HCT116 (cell line): ENCODE data around the gene PXDN.

ENCODE experiments used
- CBX3 ChIP-seq: IDR thresholded peaks from 2 replicates; pipeline ENCODE4 v1.6.1; 2012; ENCODE audit warnings: low read depth
- CEBPB ChIP-seq: IDR thresholded peaks from 2 replicates; pipeline ENCODE4 v1.6.1; 2012; ENCODE audit warnings: low read depth
- CTCF ChIP-seq, 3 experiments: fragments of 200-600 bp in 1 of 3; sonication (generic) in 1 of 3; IDR thresholded peaks in 2 of 3; conservative IDR thresholded peaks in 1 of 3; 2 replicates each; pipeline ENCODE4 v1.5.1; 2012 to 2017; ENCODE audit warnings: low read depth in 2 of 3, low read length in 2 of 3, antibody characterized with exemption in 1 of 3, borderline replicate concordance in 1 of 3, control low read depth in 1 of 3, mild to moderate bottlenecking in 1 of 3, mixed read lengths in 1 of 3, mixed run types in 1 of 3, moderate library complexity in 1 of 3; ENCODE audit not compliant: insufficient read depth in 1 of 3
- EGR1 ChIP-seq: IDR thresholded peaks from 2 replicates; pipeline ENCODE4 v1.6.1; 2012; ENCODE audit warnings: low read depth
- ELF1 ChIP-seq: IDR thresholded peaks from 2 replicates; pipeline ENCODE4 v1.6.1; 2012; ENCODE audit warnings: low read depth, borderline replicate concordance
- EZH2 ChIP-seq: fragments of 200-600 bp; sonication (generic); IDR thresholded peaks from 2 replicates; pipeline ENCODE4 v1.6.1; 2017; ENCODE audit warnings: antibody characterized with exemption, mixed run types
- FOSL1 ChIP-seq: IDR thresholded peaks from 2 replicates; pipeline ENCODE4 v1.6.1; 2012; ENCODE audit warnings: low read depth
- MAX ChIP-seq: IDR thresholded peaks from 2 replicates; pipeline ENCODE4 v1.6.1; 2012
- POLR2A ChIP-seq: IDR thresholded peaks from 2 replicates; pipeline ENCODE4 v1.7.0; 2011; ENCODE audit warnings: borderline replicate concordance; ENCODE audit not compliant: insufficient read depth, insufficient read length; ENCODE audit errors: extremely low read depth
- POLR2AphosphoS5 ChIP-seq: IDR thresholded peaks from 2 replicates; pipeline ENCODE4 v1.6.1; 2011; ENCODE audit warnings: mild to moderate bottlenecking, low read depth, low read length, moderate library complexity
- RAD21 ChIP-seq: IDR thresholded peaks from 2 replicates; pipeline ENCODE4 v1.6.1; 2012; ENCODE audit warnings: low read depth, mild to moderate bottlenecking
- REST ChIP-seq: IDR thresholded peaks from 2 replicates; pipeline ENCODE4 v1.6.1; 2012; ENCODE audit warnings: low read depth
- SRF ChIP-seq: IDR thresholded peaks from 2 replicates; pipeline ENCODE4 v1.6.1; 2012; ENCODE audit warnings: low read depth

GRCh38 chr2:1709335-1709605 is 35.0 kb downstream of the PXDN start:
- TF ChIP-seq EGR1 (no peak), RAD21 (no peak), SRF (no peak), POLR2A (no peak), EZH2 (no peak), CEBPB (no peak), CBX3 (no peak), POLR2AphosphoS5 (no peak), CTCF (IDR thresholded peaks at IDR 0.05 in 2 of 3, conservative IDR thresholded peaks at IDR 0.05 in 1 of 3; ENCODE audit: borderline replicate concordance in 1 of 3, insufficient read depth in 1 of 3, low read depth in 2 of 3, low read length in 2 of 3) (no peak), REST (no peak), FOSL1 (no peak), MAX (no peak), ELF1 (no peak)
